ENCODE data around the gene CPA3. TPM values are rescaled to one million over a fixed set of nuclear protein-coding genes. Genes with fewer than 3 reads are reported as not detected.

CPA3 gene
- total RNA-seq, 1 experiment from 2014 or later, result not detected

- Mint-ChIP-seq H3K27me3 (ENCODE audit: low read depth) (no peaks in the 10 kb centered on the region), H3K27ac (0 out of 2 replicates have a peak overlapping the region, but pooled peaks have one; percentile 67), H3K4me1 (peaks cover 5% of the 10 kb centered on the region; the same call in 1 of the 2 replicates), H3K36me3 (no peaks in the 10 kb centered on the region), H3K9me3 (no peaks in the 10 kb centered on the region), H3K4me3 (no peak overlapping the region)
- CTCF ChIA-PET, result no interaction called here
- POLR2A ChIA-PET, result no interaction called here
- no peak for TF ChIP-seq E2F5 (CRISPR knock-in tag; IDR thresholded peaks at IDR 0.05)
- TF ChIP-seq USF2 (CRISPR knock-in tag; IDR thresholded peaks at IDR 0.05), result peak; percentile 53
- no peak for DNase-seq (ENCODE audit: low spot score)
- ATAC-seq, result peak; percentile 58
Measured at GRCh38 chr3:148911592-148911991, 46.5 kb downstream of the CPA3 start.

- H3K27me3 Mint-ChIP-seq (ENCODE audit: low read depth), result no peaks in the 10 kb centered on the region
- ChIA-PET POLR2A (no interaction called here), CTCF (no interaction called here)
- DNase-seq (ENCODE audit: low spot score) (no peak), ATAC-seq (no peak)
- H3K4me3 Mint-ChIP-seq, result no peak overlapping the region
- no peaks in the 10 kb centered on the region for H3K36me3 Mint-ChIP-seq
- TF ChIP-seq SP1 (CRISPR knock-in tag; conservative IDR thresholded peaks at IDR 0.05) (no peak), TEAD1 (CRISPR knock-in tag; IDR thresholded peaks at IDR 0.05) (no peak), GABPB1 (CRISPR knock-in tag; IDR thresholded peaks at IDR 0.05) (no peak), ATF3 (CRISPR knock-in tag; conservative IDR thresholded peaks at IDR 0.05) (no peak), TCF7 (CRISPR knock-in tag; IDR thresholded peaks at IDR 0.05; ENCODE audit: low read depth) (no peak), NFE2L1 (CRISPR knock-in tag; IDR thresholded peaks at IDR 0.05) (no peak), ZNF416 (CRISPR knock-in tag; IDR thresholded peaks at IDR 0.05) (no peak), ZNF671 (CRISPR knock-in tag; IDR thresholded peaks at IDR 0.05) (no peak), RORB (CRISPR knock-in tag; IDR thresholded peaks at IDR 0.05) (no peak), MYBL2 (CRISPR knock-in tag; IDR thresholded peaks at IDR 0.05) (no peak), USF2 (CRISPR knock-in tag; IDR thresholded peaks at IDR 0.05) (no peak), AR (CRISPR knock-in tag; IDR thresholded peaks at IDR 0.05) (no peak), STAT6 (CRISPR knock-in tag; conservative IDR thresholded peaks at IDR 0.05; ENCODE audit: low read depth) (no peak), E2F4 (CRISPR knock-in tag; IDR thresholded peaks at IDR 0.05; ENCODE audit: borderline replicate concordance, low read depth) (no peak), MXD4 (CRISPR knock-in tag; IDR thresholded peaks at IDR 0.05; ENCODE audit: borderline replicate concordance) (no peak), SMAD3 (CRISPR knock-in tag; IDR thresholded peaks at IDR 0.05; ENCODE audit: borderline replicate concordance) (no peak), ELF4 (CRISPR knock-in tag; IDR thresholded peaks at IDR 0.05; ENCODE audit: low read depth) (no peak), GTF2I (CRISPR knock-in tag; conservative IDR thresholded peaks at IDR 0.05) (no peak)
- peaks cover 6% of the 10 kb centered on the region; the same call in 1 of the 2 replicates for H3K9me3 Mint-ChIP-seq
- no peak overlapping the region for H3K27ac Mint-ChIP-seq
- peaks cover 5% of the 10 kb centered on the region; the same call in 1 of the 2 replicates for H3K4me1 Mint-ChIP-seq
Measured at GRCh38 chr3:148914936-148915690, 50.0 kb downstream of the CPA3 start.
